HG03135 (cell line): ENCODE results near the gene IVD.
"Not testable (repeated sequence)": the region's sequence is repeated elsewhere in the genome, so short reads cannot be mapped to it uniquely, and the experiment has no call there.

ENCODE experiments used
- ATAC-seq: cut with Tn5 transposase; IDR thresholded peaks from one replicate; pipeline ENCODE4 v1.9.1; 2021; ENCODE audit warnings: mild to moderate bottlenecking, moderate library complexity; ENCODE audit not compliant: unreplicated experiment

Gene IVD

GRCh38 chr15:40453941-40454340, 48.3 kb downstream of the IVD start:
- not testable (repeated sequence) for ATAC-seq

- no peak for ATAC-seq
Observed at GRCh38 chr15:40454904-40455391, 49.4 kb downstream of the IVD start.

GRCh38 chr15:40456299-40456712, 50.7 kb downstream of the IVD start:
- ATAC-seq, result no peak

- ATAC-seq, result no peak
Observed at GRCh38 chr15:40456738-40457137, 51.1 kb downstream of the IVD start.

- ATAC-seq, result no peak
Observed at GRCh38 chr15:40458495-40459371, 53.1 kb downstream of the IVD start.

- ATAC-seq, result no peak
Observed at GRCh38 chr15:40459391-40460015, 53.9 kb downstream of the IVD start.

- ATAC-seq, result no peak
Observed at GRCh38 chr15:40460404-40460803, 54.8 kb downstream of the IVD start.

GRCh38 chr15:40461958-40462357, 56.4 kb downstream of the IVD start:
- ATAC-seq, result no peak

- ATAC-seq, result no peak
Observed at GRCh38 chr15:40463279-40463678, 57.7 kb downstream of the IVD start.

GRCh38 chr15:40463886-40464545, 58.4 kb downstream of the IVD start:
- no peak for ATAC-seq

GRCh38 chr15:40464595-40465185, 59.1 kb downstream of the IVD start:
- no peak for ATAC-seq

GRCh38 chr15:40465939-40466338, 60.3 kb downstream of the IVD start:
- no peak for ATAC-seq

- no peak for ATAC-seq
Observed at GRCh38 chr15:40466426-40467260, 61.0 kb downstream of the IVD start.

GRCh38 chr15:40467261-40467615, 61.6 kb downstream of the IVD start:
- ATAC-seq, result no peak

- no peak for ATAC-seq
Observed at GRCh38 chr15:40468898-40469331, 63.3 kb downstream of the IVD start.

GRCh38 chr15:40469776-40470390, 64.3 kb downstream of the IVD start:
- no peak for ATAC-seq

GRCh38 chr15:40470423-40471104, 65.0 kb downstream of the IVD start, which contains the start of gene CHST14:
Gene CHST14, plus strand, starts transcription at chr15:40470984. Its CDS starts 230 bp downstream, at chr15:40471214.
- peak; percentile 59 for ATAC-seq
